Measurements from ENCODE around the gene PHF10.
A peak's percentile ranks its signal among the peaks of the same experiment; 100 is the strongest.

DNA sequence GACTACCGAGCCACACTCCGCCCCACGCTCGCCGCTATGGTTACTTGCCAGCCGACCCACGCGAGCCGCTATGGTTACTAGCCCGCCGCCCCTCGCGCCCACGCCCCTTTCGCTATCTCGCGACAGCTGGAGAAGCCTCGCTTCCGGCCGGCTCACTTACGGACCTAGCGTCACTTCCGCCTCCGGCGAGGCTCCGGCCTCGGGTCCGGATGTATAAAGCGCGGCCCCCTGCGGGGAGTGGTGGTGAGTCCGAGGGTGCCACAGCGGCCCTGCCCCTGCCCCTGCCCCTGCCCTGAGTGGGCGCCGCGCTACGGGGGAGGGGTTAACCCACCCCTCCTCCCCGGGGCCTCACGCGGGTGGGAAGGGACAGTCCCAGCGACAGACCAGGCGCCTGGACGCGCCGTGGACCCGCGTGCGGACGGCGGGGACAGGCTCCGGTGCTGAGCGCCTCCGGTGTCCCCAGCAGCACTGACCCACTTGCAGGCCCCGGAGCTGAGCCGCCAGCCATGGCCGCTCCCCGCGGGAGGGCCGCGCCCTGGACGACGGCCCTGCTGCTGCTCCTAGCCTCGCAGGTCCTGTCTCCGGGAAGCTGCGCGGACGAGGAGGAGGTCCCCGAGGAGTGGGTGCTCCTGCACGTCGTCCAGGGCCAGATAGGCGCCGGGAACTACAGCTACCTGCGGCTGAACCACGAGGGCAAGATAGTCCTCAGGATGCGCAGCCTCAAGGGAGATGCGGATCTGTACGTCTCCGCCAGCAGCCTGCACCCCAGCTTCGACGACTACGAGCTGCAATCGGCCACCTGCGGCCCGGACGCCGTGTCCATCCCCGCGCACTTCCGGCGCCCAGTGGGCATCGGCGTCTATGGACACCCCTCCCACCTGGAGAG is 22.1 kb downstream of the PHF10 start, which contains the start of the genes C6orf120 and WDR27:
- TF ChIP-seq, protein P1, sequence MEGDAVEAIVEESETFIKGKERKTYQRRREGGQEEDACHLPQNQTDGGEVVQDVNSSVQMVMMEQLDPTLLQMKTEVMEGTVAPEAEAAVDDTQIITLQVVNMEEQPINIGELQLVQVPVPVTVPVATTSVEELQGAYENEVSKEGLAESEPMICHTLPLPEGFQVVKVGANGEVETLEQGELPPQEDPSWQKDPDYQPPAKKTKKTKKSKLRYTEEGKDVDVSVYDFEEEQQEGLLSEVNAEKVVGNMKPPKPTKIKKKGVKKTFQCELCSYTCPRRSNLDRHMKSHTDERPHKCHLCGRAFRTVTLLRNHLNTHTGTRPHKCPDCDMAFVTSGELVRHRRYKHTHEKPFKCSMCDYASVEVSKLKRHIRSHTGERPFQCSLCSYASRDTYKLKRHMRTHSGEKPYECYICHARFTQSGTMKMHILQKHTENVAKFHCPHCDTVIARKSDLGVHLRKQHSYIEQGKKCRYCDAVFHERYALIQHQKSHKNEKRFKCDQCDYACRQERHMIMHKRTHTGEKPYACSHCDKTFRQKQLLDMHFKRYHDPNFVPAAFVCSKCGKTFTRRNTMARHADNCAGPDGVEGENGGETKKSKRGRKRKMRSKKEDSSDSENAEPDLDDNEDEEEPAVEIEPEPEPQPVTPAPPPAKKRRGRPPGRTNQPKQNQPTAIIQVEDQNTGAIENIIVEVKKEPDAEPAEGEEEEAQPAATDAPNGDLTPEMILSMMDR (IDR thresholded peaks at IDR 0.05; ENCODE audit: insufficient read depth, low read length), result no peak
- TF ChIP-seq POLR2AphosphoS5 (IDR thresholded peaks at IDR 0.05; ENCODE audit: low read depth) (peak; percentile 90), GABPA (IDR thresholded peaks at IDR 0.05; ENCODE audit: low read depth) (peak; percentile 89)

Data from HL-60 (cell line).